Adrenal gland (tissue), 12 donors: ENCODE data around the gene CTAG1A. TPM values are rescaled to one million over a fixed set of nuclear protein-coding genes. Genes with fewer than 3 reads are reported as not detected.

Experiments
- DNase-seq, 7 donors: peaks; one replicate each; pipeline ENCODE4 v3.0.0-alpha.2; 2019 to 2020
- H3K27ac ChIP-seq, 5 donors: fragments of 200-600 bp; sonication (generic) in 4 of 5; 1 replicate in 3 of 5; 2 replicates in 2 of 5; pipeline versions ENCODE4 v1.5.1 to v1.8.0; 2016 to 2020; ENCODE audit warnings: mild to moderate bottlenecking in 1 of 5
- H3K27me3 ChIP-seq: fragments of 200-600 bp; 2 replicates; pipeline ENCODE4 v1.8.0; 2021
- H3K36me3 ChIP-seq, 2 donors: fragments of 200-600 bp; replicated peaks in 1 of 2; 1 replicate in 1 of 2; 2 replicates in 1 of 2; pipeline versions ENCODE4 v1.5.1 to v1.8.0; 2018 to 2022
- H3K4me1 ChIP-seq, 2 donors: fragments of 200-600 bp; replicated peaks in 1 of 2; 1 replicate in 1 of 2; 2 replicates in 1 of 2; pipeline versions ENCODE4 v1.5.1 to v1.8.0; 2018 to 2021
- H3K4me3 ChIP-seq, 4 donors: fragments of 200-600 bp; sonication (generic) in 3 of 4; one replicate each; pipeline ENCODE4 v1.5.1; 2016 to 2018
- H3K9me3 ChIP-seq, 3 donors: fragments of 200-600 bp; sonication (generic) in 1 of 3; replicated peaks in 1 of 3; 1 replicate in 2 of 3; 2 replicates in 1 of 3; pipeline versions ENCODE4 v1.5.1 to v1.8.0; 2016 to 2021
- CTCF ChIP-seq, 6 experiments: fragments of 450-650 bp in 4 of 6; fragments of 200-600 bp in 2 of 6; sonication (generic) in 1 of 6; IDR thresholded peaks; 1 replicate in 5 of 6; 2 replicates in 1 of 6; pipeline versions ENCODE4 v1.5.1 to v1.8.0; 2016 to 2021; ENCODE audit warnings: antibody characterized with exemption in 6 of 6, mild to moderate bottlenecking in 2 of 6, moderate library complexity in 1 of 6
- POLR2A ChIP-seq, 2 donors: fragments of 450-650 bp; IDR thresholded peaks; one replicate each; pipeline ENCODE4 v1.6.1; 2017; ENCODE audit warnings: antibody characterized with exemption in 2 of 2, mild to moderate bottlenecking in 2 of 2, moderate library complexity in 1 of 2
- WGBS, 4 donors: extraction: QIAGEN DNeasy Blood & Tissue Kit in 2 of 4; methylation state at CpG; one replicate each; pipeline versions ENCODE4 v1.1.5 to v1.1.7; 2013 to 2017; 5-methylcytosine and 5-hydroxymethylcytosine counted together
- intact Hi-C, 2 donors: fragments of 100-400 bp; cut with DNase I; formaldehyde crosslinking; loops; one replicate each; pipeline versions ENCODE4 v1.14.1 to v1.15.0; 2022 to 2023
- polyA plus RNA-seq, 3 donors: library from polyadenylated mRNA; stranded (reverse); fragments of 200-250 nt in 2 of 3; fragments of 350-450 nt in 1 of 3; fragmentation: Illumina TruSeq in 1 of 3; extraction: RNeasy Lipid Tissue Mini Kit (QIAGEN cat#74804) in 1 of 3; gene quantifications; one replicate each; pipeline ENCODE4 v1.2.3, GENCODE V29; 2013 to 2014
- total RNA-seq, 9 donors: library from RNA; depleted of rRNA in 4 of 9; stranded (reverse); fragments of >200 nt in 4 of 9; fragments of 120-200 nt in 1 of 9; fragmentation: NEBNext Ultra II Directional in 1 of 9; extraction: Animal tissue kit (Norgen Biotek cat#: 25700) in 1 of 9; gene quantifications; one replicate each; pipeline versions ENCODE4 v1.1.0 to v1.2.4, GENCODE V29; 2013 to 2023
- donor health status: healthy with polysubstance abuse.
- donor health status: Bipolar disorder and iron deficiency.
- donor health status: DM: yes; HTN: yes; CAD: no.
- donor health status: DM: no; HTN: no; CAD: no.
- donor health status: DM: no; HTN: no; CAD: no.
- donor health status: DM: yes; HTN: yes; CAD: no.

CTAG1A gene
- total and polyA plus RNA-seq, 12 donors, result 0.34 TPM; not detected in 11

GRCh38 chrX:154600759-154601374 lies 15.9 kb downstream of the CTAG1A start:
- Histone ChIP-seq H3K9me3 (no peaks in the 10 kb centered on the region), H3K4me3 (no peak overlapping the region), H3K27ac (no peak overlapping the region), H3K4me1 (no peaks in the 10 kb centered on the region), H3K36me3 (no peaks in the 10 kb centered on the region), H3K27me3 (peaks cover 8% of the 10 kb centered on the region)
- intact Hi-C loops, result no loop called here
- peak in 1 of 7 donors; percentile 14 for DNase-seq
- TF ChIP-seq POLR2A (IDR thresholded peaks at IDR 0.05) (no peak), CTCF (IDR thresholded peaks at IDR 0.05) (no peak)
- 69 to 100% (median 83%) methylated on average over 1 to 15 of the region's 15 CpGs for WGBS, 4 donors

DNA sequence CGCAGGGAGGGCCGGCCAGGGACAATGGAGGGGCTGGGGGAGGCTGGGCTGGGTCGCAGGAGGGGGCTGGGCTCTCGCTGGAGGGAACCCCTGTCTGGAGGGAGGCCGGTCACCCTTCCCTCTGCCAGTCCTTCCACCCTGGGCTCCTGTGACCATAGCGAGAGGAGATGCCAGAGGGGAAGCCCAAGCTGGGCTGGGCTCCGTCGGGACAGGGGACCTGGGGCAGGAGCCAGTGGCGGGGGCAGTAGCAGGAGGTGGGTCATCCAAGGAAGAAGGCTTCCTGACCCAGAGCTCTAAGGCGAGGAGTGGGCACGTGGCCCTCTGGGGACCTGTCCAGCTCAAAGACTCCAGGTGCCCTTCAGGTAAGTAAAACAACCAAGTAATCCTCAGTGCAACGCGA lies 17.3 kb downstream of the CTAG1A start:
- Histone ChIP-seq H3K9me3 (no peaks in the 10 kb centered on the region), H3K4me3 (no peak overlapping the region), H3K4me1 (no peaks in the 10 kb centered on the region), H3K27ac (no peak overlapping the region), H3K36me3 (no peaks in the 10 kb centered on the region), H3K27me3 (peaks cover 8% of the 10 kb centered on the region)
- intact Hi-C loops, result no loop called here
- TF ChIP-seq POLR2A (IDR thresholded peaks at IDR 0.05) (no peak), CTCF (IDR thresholded peaks at IDR 0.05) (no peak)
- WGBS, 4 donors, result 73 to 82% (median 78%) methylated on average over 7 to 13 of the region's 13 CpGs
- DNase-seq, result peak in 1 of 7 donors; percentile 2

DNA sequence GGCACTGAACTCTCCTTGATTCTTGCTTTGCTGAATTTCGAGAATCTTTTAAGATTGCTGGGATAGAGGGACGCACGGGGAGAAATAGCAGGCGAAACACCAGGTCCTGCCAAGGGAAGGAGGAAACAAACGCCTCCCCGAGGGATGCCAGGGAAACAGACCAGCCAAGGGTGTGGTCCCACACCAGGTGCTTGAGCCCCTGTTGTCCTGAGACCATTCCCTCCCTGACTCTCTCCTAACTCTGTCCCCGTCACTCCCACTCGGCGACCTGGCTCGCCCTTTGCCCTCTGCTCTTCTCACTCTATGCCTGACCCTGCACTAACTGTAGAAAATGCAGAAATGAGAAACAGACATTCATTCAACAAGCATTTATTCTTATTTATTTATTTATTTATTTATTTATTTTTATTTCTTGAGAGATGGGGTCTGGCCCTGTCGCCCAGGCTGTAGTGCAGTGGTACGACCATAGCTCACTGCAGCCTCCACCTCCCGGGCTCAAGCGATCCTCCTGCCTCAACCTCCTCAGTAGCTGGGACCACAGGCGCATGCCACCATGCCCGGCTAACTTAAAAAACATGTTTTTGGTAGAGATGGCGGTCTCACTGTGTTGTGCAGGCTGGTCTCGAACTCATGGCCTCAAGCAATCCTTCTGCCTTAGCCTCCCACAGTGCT lies 18.0 kb downstream of the CTAG1A start:
- peak in 1 of 7 donors; percentile 7 for DNase-seq
- Histone ChIP-seq H3K4me3 (no peak overlapping the region), H3K9me3 (no peaks in the 10 kb centered on the region), H3K36me3 (no peaks in the 10 kb centered on the region), H3K27ac (no peak overlapping the region), H3K4me1 (no peaks in the 10 kb centered on the region), H3K27me3 (peaks cover 8% of the 10 kb centered on the region)
- WGBS, 4 donors, result 84 to 91% (median 87%) methylated on average over 16 to 18 of the region's 18 CpGs
- intact Hi-C loops, result no loop called here
- TF ChIP-seq CTCF (IDR thresholded peaks at IDR 0.05) (no peak), POLR2A (IDR thresholded peaks at IDR 0.05) (no peak)

DNA sequence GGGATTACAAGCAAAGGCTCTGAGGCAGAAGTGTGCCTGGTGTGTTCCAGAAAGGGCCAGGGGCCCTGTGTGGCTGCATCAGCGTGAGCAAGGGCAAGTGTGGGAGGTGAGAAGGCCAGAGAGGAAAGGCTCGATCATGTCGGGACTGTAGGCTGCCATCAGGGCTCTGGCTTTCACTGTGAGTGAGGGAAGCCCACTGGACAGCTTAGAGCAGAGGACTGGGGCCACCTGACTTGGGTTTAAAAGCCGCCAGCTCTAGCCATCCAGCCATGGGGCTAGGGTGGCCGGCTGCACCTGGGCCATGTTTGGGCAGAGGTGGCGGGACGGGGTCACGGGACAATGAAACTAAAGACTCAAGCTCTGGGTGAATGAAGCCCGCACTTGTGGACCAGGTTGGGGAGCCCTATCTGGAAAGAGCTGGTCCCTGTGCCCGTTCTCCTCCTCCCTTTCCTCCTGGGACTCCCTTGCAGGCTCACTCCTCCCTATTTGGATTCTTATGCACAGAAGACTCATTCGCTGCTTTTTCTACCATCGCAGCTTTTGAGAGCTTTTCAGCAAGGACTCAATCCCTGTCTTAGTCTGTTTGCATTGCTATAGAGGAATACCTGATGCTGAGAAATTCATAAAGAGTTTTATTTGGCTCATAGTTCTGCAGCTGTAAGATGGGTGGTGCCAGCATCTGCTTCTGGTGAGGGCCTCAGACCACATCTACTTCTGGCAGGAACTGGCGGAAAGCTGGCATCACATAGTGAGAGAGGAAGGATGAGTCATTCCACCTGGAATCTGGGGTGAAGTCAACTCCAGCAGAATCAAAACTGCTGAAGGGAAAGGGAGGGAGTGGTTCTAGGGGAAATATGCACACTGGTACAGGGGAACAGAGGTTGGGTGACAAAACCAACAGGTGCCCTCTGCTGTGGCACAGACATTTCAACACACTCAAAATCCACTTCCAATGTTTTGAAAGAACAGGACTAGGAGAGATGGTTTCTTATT lies 18.8 kb downstream of the CTAG1A start:
- Histone ChIP-seq H3K36me3 (no peaks in the 10 kb centered on the region), H3K4me3 (no peak overlapping the region), H3K27ac (no peak overlapping the region), H3K4me1 (no peaks in the 10 kb centered on the region), H3K9me3 (no peaks in the 10 kb centered on the region), H3K27me3 (peaks cover 8% of the 10 kb centered on the region)
- no peak for TF ChIP-seq POLR2A (IDR thresholded peaks at IDR 0.05)
- TF ChIP-seq CTCF (IDR thresholded peaks at IDR 0.05), result no peak
- peak in 3 of 7 donors; percentile 26 to 39 (median 36) for DNase-seq
- 69 to 87% (median 82%) methylated on average over 4 to 13 of the region's 13 CpGs for WGBS, 4 donors
- intact Hi-C loops, result no loop called here
